GM18508 (cell line): ENCODE results near the gene RTKN.
"Not testable (repeated sequence)": the region's sequence is repeated elsewhere in the genome, so short reads cannot be mapped to it uniquely, and the experiment has no call there.

Experiments used
- ATAC-seq: cut with Tn5 transposase; IDR thresholded peaks from one replicate; pipeline ENCODE4 v1.9.1; 2021; ENCODE audit warnings: moderate number of reproducible peaks; ENCODE audit not compliant: insufficient read depth, unreplicated experiment

The RTKN gene

GRCh38 chr2:74441690-74442482, at the start of gene RTKN:
RTKN (minus strand) TSS chr2:74441937; CDS start chr2:74441816, 121 bp downstream.
- ATAC-seq = peak; percentile 47

- no peak for ATAC-seq
These were observed 48.2 kb upstream of the RTKN start for GRCh38 chr2:74489906-74490305.

- ATAC-seq = no peak
These were observed 47.1 kb upstream of the RTKN start for GRCh38 chr2:74488643-74489481.

GRCh38 chr2:74486141-74486540, 44.4 kb upstream of the RTKN start:
- ATAC-seq = no peak

- not testable (repeated sequence) for ATAC-seq
These were observed 42.0 kb upstream of the RTKN start for GRCh38 chr2:74483675-74484164.

GRCh38 chr2:74482801-74483674, 41.3 kb upstream of the RTKN start, which contains the start of the genes CCDC142 and TTC31:
CCDC142 (minus strand) TSS chr2:74482998; CDS start chr2:74482837, 161 bp downstream.
TTC31 (plus strand) TSS chr2:74483081; CDS start chr2:74483096, 15 bp downstream.
- ATAC-seq = peak; percentile 76

- ATAC-seq = peak; percentile 34
These were observed 40.4 kb upstream of the RTKN start for GRCh38 chr2:74481961-74482800.

- no peak for ATAC-seq
These were observed 39.7 kb upstream of the RTKN start for GRCh38 chr2:74481431-74481830.

GRCh38 chr2:74474899-74475298, 33.2 kb upstream of the RTKN start:
- ATAC-seq = no peak

- no peak for ATAC-seq
These were observed 32.7 kb upstream of the RTKN start for GRCh38 chr2:74474481-74474880.

GRCh38 chr2:74472945-74473258, 31.2 kb upstream of the RTKN start:
- no peak for ATAC-seq

GRCh38 chr2:74472086-74472944, 30.6 kb upstream of the RTKN start, which contains the start of gene MRPL53:
MRPL53 (minus strand) TSS chr2:74472680; CDS start chr2:74472660, 20 bp downstream.
- ATAC-seq = peak; percentile 58

GRCh38 chr2:74471332-74472065, 29.8 kb upstream of the RTKN start:
- ATAC-seq = no peak

- not testable (repeated sequence) for ATAC-seq
These were observed 29.0 kb upstream of the RTKN start for GRCh38 chr2:74470742-74471141.

GRCh38 chr2:74464406-74464805, 22.7 kb upstream of the RTKN start:
- ATAC-seq = no peak

- no peak for ATAC-seq
These were observed 21.0 kb upstream of the RTKN start for GRCh38 chr2:74462786-74463105.

- ATAC-seq = no peak
These were observed 20.5 kb upstream of the RTKN start for GRCh38 chr2:74462054-74462785.
